GM18867 (cell line): Measurements from ENCODE around the gene PGAM1.
"Not testable (repeated sequence)": the region's sequence is repeated elsewhere in the genome, so short reads cannot be mapped to it uniquely, and the experiment has no call there.

ENCODE experiments used
- ATAC-seq: cut with Tn5 transposase; IDR thresholded peaks from one replicate; pipeline ENCODE4 v1.9.1; 2021; ENCODE audit warnings: mild to moderate bottlenecking, moderate library complexity; ENCODE audit not compliant: unreplicated experiment

The PGAM1 gene

GRCh38 chr10:97425964-97426775 is at the start of gene PGAM1:
TSS of gene PGAM1 (plus strand) at chr10:97426191. CDS start at chr10:97426308, 117 bp downstream.
- peak; percentile 81 for ATAC-seq

- no peak for ATAC-seq
Observed at GRCh38 chr10:97376413-97376812, 49.6 kb upstream of the PGAM1 start.

GRCh38 chr10:97378933-97379921 is 46.8 kb upstream of the PGAM1 start:
- no peak for ATAC-seq

- no peak for ATAC-seq
Observed at GRCh38 chr10:97380516-97380915, 45.5 kb upstream of the PGAM1 start.

GRCh38 chr10:97381626-97382025 is 44.4 kb upstream of the PGAM1 start:
- ATAC-seq: no peak

- ATAC-seq: no peak
Observed at GRCh38 chr10:97383159-97383558, 42.8 kb upstream of the PGAM1 start.

- ATAC-seq: no peak
Observed at GRCh38 chr10:97384156-97384555, 41.8 kb upstream of the PGAM1 start.

- ATAC-seq: no peak
Observed at GRCh38 chr10:97384641-97385040, 41.4 kb upstream of the PGAM1 start.

- ATAC-seq: no peak
Observed at GRCh38 chr10:97385565-97385964, 40.4 kb upstream of the PGAM1 start.

- no peak for ATAC-seq
Observed at GRCh38 chr10:97388152-97388551, 37.8 kb upstream of the PGAM1 start.

- ATAC-seq: no peak
Observed at GRCh38 chr10:97390091-97390490, 35.9 kb upstream of the PGAM1 start.

GRCh38 chr10:97393034-97393573 is 32.9 kb upstream of the PGAM1 start:
- no peak for ATAC-seq

- ATAC-seq: no peak
Observed at GRCh38 chr10:97396056-97396455, 29.9 kb upstream of the PGAM1 start.

- ATAC-seq: no peak
Observed at GRCh38 chr10:97399843-97400545, 26.0 kb upstream of the PGAM1 start.

- peak; percentile 94 for ATAC-seq
Observed at GRCh38 chr10:97400665-97401454, 25.1 kb upstream of the PGAM1 start, which contains the start of gene RRP12. TSS of gene RRP12 (minus strand) at chr10:97401340. CDS start at chr10:97401231, 109 bp downstream.

- ATAC-seq: no peak
Observed at GRCh38 chr10:97401455-97401919, 24.5 kb upstream of the PGAM1 start.

- no peak for ATAC-seq
Observed at GRCh38 chr10:97404044-97404443, 21.9 kb upstream of the PGAM1 start.

- no peak for ATAC-seq
Observed at GRCh38 chr10:97406064-97406463, 19.9 kb upstream of the PGAM1 start.

GRCh38 chr10:97406483-97406882 is 19.5 kb upstream of the PGAM1 start:
- ATAC-seq: not testable (repeated sequence)
